ENCODE results near the gene PDPN.
"Not testable (repeated sequence)": the region's sequence is repeated elsewhere in the genome, so short reads cannot be mapped to it uniquely, and the experiment has no call there.

Gene PDPN

GRCh38 chr1:13560541-13560940 is 23.1 kb upstream of the PDPN start:
- no CpG with 5 or more reads among the region's 6 CpGs for WGBS, 2 donors (ENCODE audit: extremely low coverage in 2 of 2, insufficient read length in 2 of 2, insufficient replicate concordance in 1 of 2)
- Histone ChIP-seq H2BK15ac (ENCODE audit: low read length) (peak overlapping the region; percentile 26), H3K14ac (ENCODE audit: low read length) (no peak overlapping the region), H3K4me2 (ENCODE audit: insufficient read depth, low read length, poor library complexity, severe bottlenecking) (no peak overlapping the region), H3K79me1 (ENCODE audit: low read depth, low read length) (peaks cover 2% of the 10 kb centered on the region), H2BK5ac (ENCODE audit: low read length) (no peak overlapping the region), H4K91ac (ENCODE audit: low read depth, low read length, poor library complexity) (no peak overlapping the region), H4K8ac (ENCODE audit: low read depth, low read length) (peak overlapping the region; percentile 65), H2AK5ac (ENCODE audit: low read depth, low read length) (no peak overlapping the region), H3K9ac (ENCODE audit: low read depth, low read length, poor library complexity) (no peak overlapping the region), H3K4ac (ENCODE audit: low read length) (no peak overlapping the region), H3K9me3 (replicated peaks in 1 of 2; ENCODE audit: control insufficient read depth in 2 of 2, insufficient read depth in 1 of 2, low read depth in 1 of 2, low read length in 2 of 2) (no peaks in the 10 kb centered on the region), H3K4me1 (ENCODE audit: control insufficient read depth in 2 of 2, insufficient read depth in 1 of 2, low read depth in 1 of 2, low read length in 2 of 2) (no peaks in the 10 kb centered on the region), H2AFZ (ENCODE audit: low read length) (no peak overlapping the region), H2BK120ac (ENCODE audit: low read depth, low read length) (no peak overlapping the region), H2BK12ac (ENCODE audit: low read length) (no peak overlapping the region), H3K4me3 (ENCODE audit: low read length in 2 of 2) (no peak overlapping the region), H3K18ac (ENCODE audit: low read length) (peak overlapping the region; percentile 17), H3K36me3 (replicated peaks in 1 of 2; ENCODE audit: control insufficient read depth in 2 of 2, insufficient read depth in 2 of 2, low read length in 2 of 2) (no peaks in the 10 kb centered on the region), H3K27me3 (ENCODE audit: control insufficient read depth in 3 of 3, insufficient read depth in 3 of 3, low read depth in 1 of 3, low read length in 3 of 3) (peaks cover 0 to 21% (median 0%) of the 10 kb centered on the region in 3 experiments), H3K23ac (ENCODE audit: low read depth, low read length, poor library complexity) (peak overlapping the region; percentile 65), H3K27ac (replicated peaks; ENCODE audit: low read length) (no peak overlapping the region)
- no peak for DNase-seq (ENCODE audit: low spot score)

GRCh38 chr1:13562981-13563380 is 20.7 kb upstream of the PDPN start:
- no CpG with 5 or more reads among the region's 11 CpGs for WGBS, 2 donors (ENCODE audit: extremely low coverage in 2 of 2, insufficient read length in 2 of 2, insufficient replicate concordance in 1 of 2)
- not testable (repeated sequence) for H3K18ac ChIP-seq (ENCODE audit: low read length); H3K4me2 ChIP-seq (ENCODE audit: insufficient read depth, low read length, poor library complexity, severe bottlenecking); H4K8ac ChIP-seq (ENCODE audit: low read depth, low read length); H3K27ac ChIP-seq (replicated peaks; ENCODE audit: low read length); H4K91ac ChIP-seq (ENCODE audit: low read depth, low read length, poor library complexity); H3K36me3 ChIP-seq (replicated peaks in 1 of 2; ENCODE audit: control insufficient read depth in 2 of 2, insufficient read depth in 2 of 2, low read length in 2 of 2); H3K79me1 ChIP-seq (ENCODE audit: low read depth, low read length); H2BK5ac ChIP-seq (ENCODE audit: low read length); DNase-seq (ENCODE audit: low spot score); H3K4ac ChIP-seq (ENCODE audit: low read length); H3K23ac ChIP-seq (ENCODE audit: low read depth, low read length, poor library complexity); H3K4me1 ChIP-seq (ENCODE audit: control insufficient read depth in 2 of 2, insufficient read depth in 1 of 2, low read depth in 1 of 2, low read length in 2 of 2); H2AFZ ChIP-seq (ENCODE audit: low read length); H2BK12ac ChIP-seq (ENCODE audit: low read length); H3K9ac ChIP-seq (ENCODE audit: low read depth, low read length, poor library complexity); H3K14ac ChIP-seq (ENCODE audit: low read length); H2AK5ac ChIP-seq (ENCODE audit: low read depth, low read length); H2BK120ac ChIP-seq (ENCODE audit: low read depth, low read length); H3K4me3 ChIP-seq (ENCODE audit: low read length in 2 of 2); H2BK15ac ChIP-seq (ENCODE audit: low read length); H3K9me3 ChIP-seq (replicated peaks in 1 of 2; ENCODE audit: control insufficient read depth in 2 of 2, insufficient read depth in 1 of 2, low read depth in 1 of 2, low read length in 2 of 2)
- peaks cover 0 to 28% (median 0%) of the 10 kb centered on the region in 3 experiments for H3K27me3 ChIP-seq (ENCODE audit: control insufficient read depth in 3 of 3, insufficient read depth in 3 of 3, low read depth in 1 of 3, low read length in 3 of 3)

GRCh38 chr1:13564073-13564472 is 19.6 kb upstream of the PDPN start:
- H3K4me2 ChIP-seq (ENCODE audit: insufficient read depth, low read length, poor library complexity, severe bottlenecking): no peak overlapping the region
- no peak for DNase-seq (ENCODE audit: low spot score)
- H2BK12ac ChIP-seq (ENCODE audit: low read length): no peak overlapping the region
- H3K27ac ChIP-seq (replicated peaks; ENCODE audit: low read length): no peak overlapping the region
- H2AK5ac ChIP-seq (ENCODE audit: low read depth, low read length): no peak overlapping the region
- no peaks in the 10 kb centered on the region for H3K9me3 ChIP-seq (replicated peaks in 1 of 2; ENCODE audit: control insufficient read depth in 2 of 2, insufficient read depth in 1 of 2, low read depth in 1 of 2, low read length in 2 of 2)
- no CpG with 5 or more reads among the region's 5 CpGs for WGBS, 2 donors (ENCODE audit: extremely low coverage in 2 of 2, insufficient read length in 2 of 2, insufficient replicate concordance in 1 of 2)
- no peak overlapping the region for H3K4me3 ChIP-seq (ENCODE audit: low read length in 2 of 2)
- H2AFZ ChIP-seq (ENCODE audit: low read length): no peak overlapping the region
- H2BK5ac ChIP-seq (ENCODE audit: low read length): no peak overlapping the region
- no peak overlapping the region for H3K18ac ChIP-seq (ENCODE audit: low read length)
- H3K23ac ChIP-seq (ENCODE audit: low read depth, low read length, poor library complexity): no peak overlapping the region
- H3K4me1 ChIP-seq (ENCODE audit: control insufficient read depth in 2 of 2, insufficient read depth in 1 of 2, low read depth in 1 of 2, low read length in 2 of 2): no peaks in the 10 kb centered on the region
- no peak overlapping the region for H3K14ac ChIP-seq (ENCODE audit: low read length)
- peaks cover 0 to 28% (median 0%) of the 10 kb centered on the region in 3 experiments for H3K27me3 ChIP-seq (ENCODE audit: control insufficient read depth in 3 of 3, insufficient read depth in 3 of 3, low read depth in 1 of 3, low read length in 3 of 3)
- no peak overlapping the region for H4K8ac ChIP-seq (ENCODE audit: low read depth, low read length)
- H2BK15ac ChIP-seq (ENCODE audit: low read length): no peak overlapping the region
- H3K9ac ChIP-seq (ENCODE audit: low read depth, low read length, poor library complexity): no peak overlapping the region
- H2BK120ac ChIP-seq (ENCODE audit: low read depth, low read length): no peak overlapping the region
- no peak overlapping the region for H3K4ac ChIP-seq (ENCODE audit: low read length)
- no peaks in the 10 kb centered on the region for H3K36me3 ChIP-seq (replicated peaks in 1 of 2; ENCODE audit: control insufficient read depth in 2 of 2, insufficient read depth in 2 of 2, low read length in 2 of 2)
- H4K91ac ChIP-seq (ENCODE audit: low read depth, low read length, poor library complexity): no peak overlapping the region
- H3K79me1 ChIP-seq (ENCODE audit: low read depth, low read length): peaks cover 2% of the 10 kb centered on the region

- H3K9ac ChIP-seq (ENCODE audit: low read depth, low read length, poor library complexity); H3K27me3 ChIP-seq (ENCODE audit: control insufficient read depth in 3 of 3, insufficient read depth in 3 of 3, low read depth in 1 of 3, low read length in 3 of 3); H3K36me3 ChIP-seq (replicated peaks in 1 of 2; ENCODE audit: control insufficient read depth in 2 of 2, insufficient read depth in 2 of 2, low read length in 2 of 2); H4K91ac ChIP-seq (ENCODE audit: low read depth, low read length, poor library complexity); H2BK12ac ChIP-seq (ENCODE audit: low read length); H2BK120ac ChIP-seq (ENCODE audit: low read depth, low read length); H3K79me1 ChIP-seq (ENCODE audit: low read depth, low read length); H3K9me3 ChIP-seq (replicated peaks in 1 of 2; ENCODE audit: control insufficient read depth in 2 of 2, insufficient read depth in 1 of 2, low read depth in 1 of 2, low read length in 2 of 2); H3K4ac ChIP-seq (ENCODE audit: low read length); H4K8ac ChIP-seq (ENCODE audit: low read depth, low read length); H2BK15ac ChIP-seq (ENCODE audit: low read length); H3K23ac ChIP-seq (ENCODE audit: low read depth, low read length, poor library complexity); H3K18ac ChIP-seq (ENCODE audit: low read length); H2AK5ac ChIP-seq (ENCODE audit: low read depth, low read length); H3K27ac ChIP-seq (replicated peaks; ENCODE audit: low read length); H2BK5ac ChIP-seq (ENCODE audit: low read length); DNase-seq (ENCODE audit: low spot score); H3K4me2 ChIP-seq (ENCODE audit: insufficient read depth, low read length, poor library complexity, severe bottlenecking); H3K14ac ChIP-seq (ENCODE audit: low read length); H2AFZ ChIP-seq (ENCODE audit: low read length); H3K4me1 ChIP-seq (ENCODE audit: control insufficient read depth in 2 of 2, insufficient read depth in 1 of 2, low read depth in 1 of 2, low read length in 2 of 2); H3K4me3 ChIP-seq (ENCODE audit: low read length in 2 of 2): not testable (repeated sequence)
- WGBS, 2 donors (ENCODE audit: extremely low coverage in 2 of 2, insufficient read length in 2 of 2, insufficient replicate concordance in 1 of 2): no CpG with 5 or more reads among the region's 7 CpGs
Measured at GRCh38 chr1:13570435-13570834, 13.2 kb upstream of the PDPN start.

Measured in neuronal stem cell (in vitro differentiated cells).